ENCODE results near the gene LSM14A. TPM values are rescaled to one million over a fixed set of nuclear protein-coding genes. Genes with fewer than 3 reads are reported as not detected.
A peak's percentile ranks its signal among the peaks of the same experiment; 100 is the strongest.

Gene LSM14A
- total RNA-seq, 1 experiment from 2014 or later = 199 TPM

DNA sequence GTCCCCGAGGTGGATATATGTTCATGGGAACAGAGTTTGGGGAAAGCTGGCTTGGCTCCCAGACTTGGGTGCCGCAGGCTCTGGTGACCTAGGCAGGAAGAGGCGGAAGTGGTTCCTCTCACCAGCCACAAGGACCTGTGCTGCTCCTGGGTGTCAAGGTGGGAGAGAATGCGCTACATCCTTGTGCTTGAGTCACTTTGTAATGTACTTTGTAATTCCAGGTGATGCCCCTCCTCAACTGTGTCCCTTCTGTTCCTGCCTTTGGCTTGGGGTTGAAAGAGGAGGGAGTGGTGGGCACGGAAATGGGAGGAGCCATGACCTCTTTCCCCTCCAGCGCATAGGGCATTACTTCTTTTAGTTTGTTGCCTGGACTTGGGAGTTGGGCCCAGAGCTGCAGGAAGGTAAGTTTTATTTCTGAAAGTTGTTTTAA, 92.9 kb downstream of the LSM14A start:
- Histone ChIP-seq H3K9ac (ENCODE audit: extremely low read depth, insufficient read length, low read length) (no peak overlapping the region), H3K27me3 (ENCODE audit: insufficient read depth, low read length) (no peaks in the 10 kb centered on the region), H2BK12ac (ENCODE audit: insufficient read length, low read depth, low read length) (no peak overlapping the region), H3K18ac (ENCODE audit: insufficient read length, low read depth, low read length) (peak overlapping the region; percentile 10), H4K8ac (replicated peaks; ENCODE audit: insufficient read length, low read depth, low read length) (no peak overlapping the region), H2BK5ac (ENCODE audit: insufficient read length, low read length) (no peak overlapping the region), H3K27ac (ENCODE audit: insufficient read length, low read depth, low read length) (no peak overlapping the region), H4K20me1 (ENCODE audit: control insufficient read depth, insufficient read depth, insufficient read length) (no peaks in the 10 kb centered on the region), H3T11ph (ENCODE audit: low read length) (no peak overlapping the region), H2BK20ac (ENCODE audit: low read depth, low read length, poor library complexity, severe bottlenecking) (no peak overlapping the region), H4K5ac (ENCODE audit: insufficient read length, low read depth, low read length) (no peak overlapping the region), H2BK15ac (ENCODE audit: low read depth, low read length) (no peak overlapping the region), H3K4me2 (ENCODE audit: insufficient read depth, insufficient read length, low read length) (no peak overlapping the region), H2AFZ (ENCODE audit: low read length) (no peak overlapping the region), H3K23me2 (ENCODE audit: insufficient read length, low read depth, low read length, poor library complexity, severe bottlenecking) (no peaks in the 10 kb centered on the region), H2BK120ac (ENCODE audit: low read depth, low read length, poor library complexity, severe bottlenecking) (no peak overlapping the region), H4K91ac (ENCODE audit: insufficient read length, low read depth, low read length) (no peak overlapping the region), H3K23ac (ENCODE audit: insufficient read length, low read depth, low read length) (no peak overlapping the region), H2AK5ac (ENCODE audit: insufficient read length, low read length) (no peak overlapping the region), H3K4ac (ENCODE audit: low read depth, low read length) (no peak overlapping the region), H3K14ac (ENCODE audit: insufficient read depth, low read length) (no peak overlapping the region), H3K79me2 (ENCODE audit: insufficient read depth, low read length) (peaks cover 1% of the 10 kb centered on the region; the same call in 1 of the 2 replicates), H3K4me1 (ENCODE audit: insufficient read depth, low read length) (peaks cover 11% of the 10 kb centered on the region; the same call in 1 of the 2 replicates), H3K79me1 (ENCODE audit: insufficient read depth, low read depth, low read length, poor library complexity, severe bottlenecking) (no peaks in the 10 kb centered on the region), H3K56ac (ENCODE audit: insufficient read length, low read depth, low read length) (no peak overlapping the region), H3K9me3 (ENCODE audit: control insufficient read depth, low read depth, low read length) (no peaks in the 10 kb centered on the region)
- H3K9me3 Mint-ChIP-seq = no peaks in the 10 kb centered on the region
- peaks cover 42 to 48% of the 10 kb centered on the region in 2 experiments for H3K4me1 Mint-ChIP-seq
- no peaks in the 10 kb centered on the region for H3K27me3 Mint-ChIP-seq (ENCODE audit: low read depth)
- H3K27ac Mint-ChIP-seq = peak overlapping the region in 1 of 3 experiments; percentile 58; a peak in 2 of 7 replicates
- peak; percentile 73 for DNase-seq
- TF ChIP-seq, protein P1, sequence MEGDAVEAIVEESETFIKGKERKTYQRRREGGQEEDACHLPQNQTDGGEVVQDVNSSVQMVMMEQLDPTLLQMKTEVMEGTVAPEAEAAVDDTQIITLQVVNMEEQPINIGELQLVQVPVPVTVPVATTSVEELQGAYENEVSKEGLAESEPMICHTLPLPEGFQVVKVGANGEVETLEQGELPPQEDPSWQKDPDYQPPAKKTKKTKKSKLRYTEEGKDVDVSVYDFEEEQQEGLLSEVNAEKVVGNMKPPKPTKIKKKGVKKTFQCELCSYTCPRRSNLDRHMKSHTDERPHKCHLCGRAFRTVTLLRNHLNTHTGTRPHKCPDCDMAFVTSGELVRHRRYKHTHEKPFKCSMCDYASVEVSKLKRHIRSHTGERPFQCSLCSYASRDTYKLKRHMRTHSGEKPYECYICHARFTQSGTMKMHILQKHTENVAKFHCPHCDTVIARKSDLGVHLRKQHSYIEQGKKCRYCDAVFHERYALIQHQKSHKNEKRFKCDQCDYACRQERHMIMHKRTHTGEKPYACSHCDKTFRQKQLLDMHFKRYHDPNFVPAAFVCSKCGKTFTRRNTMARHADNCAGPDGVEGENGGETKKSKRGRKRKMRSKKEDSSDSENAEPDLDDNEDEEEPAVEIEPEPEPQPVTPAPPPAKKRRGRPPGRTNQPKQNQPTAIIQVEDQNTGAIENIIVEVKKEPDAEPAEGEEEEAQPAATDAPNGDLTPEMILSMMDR (conservative IDR thresholded peaks at IDR 0.05) = no peak
- WGBS (ENCODE audit: extremely low coverage, insufficient read length, low lambda C conversion rate) = no CpG with 5 or more reads among the region's 6 CpGs
- H3K36me3 Mint-ChIP-seq (ENCODE audit: insufficient read depth in 1 of 3, low read depth in 3 of 3) = peaks cover 0 to 3% (median 0%) of the 10 kb centered on the region in 3 experiments; a peak in 3 of 7 replicates
- H3K4me3 Mint-ChIP-seq = no peak overlapping the region

All from H9 (cell line).